Amniotic stem cell (primary cell): ENCODE data around the gene LGALS3BP.
"Not testable (repeated sequence)": the region's sequence is repeated elsewhere in the genome, so short reads cannot be mapped to it uniquely, and the experiment has no call there.

ENCODE experiments used
- DNase-seq: peaks from one replicate; lab custom pipeline; 2025; lab: John Stamatoyannopoulos, UW

Gene LGALS3BP

GRCh38 chr17:78979780-78980623 lies at the start of gene LGALS3BP:
Gene LGALS3BP (minus strand): TSS chr17:78979923. CDS start chr17:78977191, 2,732 bp downstream.
- DNase-seq: peak; percentile 12

- no peak for DNase-seq
These were observed 49.0 kb upstream of the LGALS3BP start for GRCh38 chr17:79028496-79029326.

- DNase-seq: no peak
These were observed 48.3 kb upstream of the LGALS3BP start for GRCh38 chr17:79027925-79028491.

GRCh38 chr17:79027274-79027924 lies 47.7 kb upstream of the LGALS3BP start:
- no peak for DNase-seq

GRCh38 chr17:79026376-79027273 lies 46.9 kb upstream of the LGALS3BP start:
- no peak for DNase-seq

GRCh38 chr17:79024901-79025737 lies 45.4 kb upstream of the LGALS3BP start:
- DNase-seq: no peak

GRCh38 chr17:79023886-79024771 lies 44.4 kb upstream of the LGALS3BP start, which contains the start of gene C1QTNF1:
Gene C1QTNF1 (plus strand): TSS chr17:79024169. CDS start chr17:79043969, 19,800 bp downstream.
- no peak for DNase-seq

- no peak for DNase-seq
These were observed 43.5 kb upstream of the LGALS3BP start for GRCh38 chr17:79023180-79023705.

GRCh38 chr17:79022507-79022991 lies 42.8 kb upstream of the LGALS3BP start:
- DNase-seq: no peak

- not testable (repeated sequence) for DNase-seq
These were observed 42.2 kb upstream of the LGALS3BP start for GRCh38 chr17:79021929-79022328.

GRCh38 chr17:79020631-79021301 lies 41.0 kb upstream of the LGALS3BP start:
- no peak for DNase-seq

- DNase-seq: peak; percentile 52
These were observed 40.2 kb upstream of the LGALS3BP start for GRCh38 chr17:79019632-79020584.

GRCh38 chr17:79019261-79019631 lies 39.5 kb upstream of the LGALS3BP start:
- no peak for DNase-seq

GRCh38 chr17:79018370-79018695 lies 38.6 kb upstream of the LGALS3BP start:
- DNase-seq: no peak

- no peak for DNase-seq
These were observed 38.0 kb upstream of the LGALS3BP start for GRCh38 chr17:79017546-79018369.

GRCh38 chr17:79014158-79014758 lies 34.5 kb upstream of the LGALS3BP start:
- no peak for DNase-seq
